SU-DHL-6 (cell line): ENCODE measurements around the gene GRID1.

Source experiments
- CTCF ChIP-seq: fragments of 200-600 bp; sonication (generic); IDR thresholded peaks from one replicate; pipeline ENCODE4 v1.5.1; 2017; ENCODE audit warnings: antibody characterized with exemption, mild to moderate bottlenecking, low read length, moderate library complexity; ENCODE audit not compliant: insufficient read depth, poor library complexity, severe bottlenecking
- EZH2phosphoT487 ChIP-seq: fragments of 200-600 bp; sonication (generic), shearing (Covaris generic); conservative IDR thresholded peaks from 2 replicates; pipeline ENCODE4 v1.6.1; 2018; ENCODE audit warnings: mild to moderate bottlenecking, antibody characterized with exemption, low read length, moderate library complexity, mixed read lengths

GRCh38 chr10:86391236-86391840, 24.7 kb upstream of the GRID1 start:
- TF ChIP-seq EZH2phosphoT487, result no peak
- no peak for TF ChIP-seq CTCF
